WI38 (cell line): Measurements from ENCODE around the gene NRP1.

Experiments used
- H3K4me3 ChIP-seq: 2 replicates; pipeline ENCODE4 v1.5.1; 2011; ENCODE audit warnings: low read depth, mild to moderate bottlenecking, control low read depth, low read length
- TF ChIP-seq, protein P1 (sequence below): IDR thresholded peaks from 2 replicates; pipeline ENCODE4 v1.5.1; 2012; ENCODE audit warnings: low read depth, mild to moderate bottlenecking, control low read depth, low read length

NRP1 gene

DNA sequence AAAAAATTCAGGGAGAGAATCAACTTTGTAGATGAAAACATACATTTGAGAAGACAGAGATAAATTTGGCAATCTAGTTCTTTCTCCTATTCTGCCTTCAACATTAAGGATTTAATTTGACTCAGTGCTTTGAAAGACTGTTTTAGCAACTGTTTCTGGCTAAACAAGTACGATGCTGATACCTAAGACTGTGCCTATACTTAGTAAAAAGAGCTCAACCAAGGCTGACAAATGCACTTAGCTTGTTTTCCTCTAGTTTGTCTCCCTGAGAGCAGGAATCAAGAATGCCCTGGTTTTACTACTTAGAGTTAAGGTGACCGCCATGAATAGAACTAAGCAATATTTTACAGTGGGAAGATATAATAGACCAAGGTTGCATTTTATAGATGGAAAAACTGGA, 49.5 kb downstream of the NRP1 start:
- TF ChIP-seq, protein P1, sequence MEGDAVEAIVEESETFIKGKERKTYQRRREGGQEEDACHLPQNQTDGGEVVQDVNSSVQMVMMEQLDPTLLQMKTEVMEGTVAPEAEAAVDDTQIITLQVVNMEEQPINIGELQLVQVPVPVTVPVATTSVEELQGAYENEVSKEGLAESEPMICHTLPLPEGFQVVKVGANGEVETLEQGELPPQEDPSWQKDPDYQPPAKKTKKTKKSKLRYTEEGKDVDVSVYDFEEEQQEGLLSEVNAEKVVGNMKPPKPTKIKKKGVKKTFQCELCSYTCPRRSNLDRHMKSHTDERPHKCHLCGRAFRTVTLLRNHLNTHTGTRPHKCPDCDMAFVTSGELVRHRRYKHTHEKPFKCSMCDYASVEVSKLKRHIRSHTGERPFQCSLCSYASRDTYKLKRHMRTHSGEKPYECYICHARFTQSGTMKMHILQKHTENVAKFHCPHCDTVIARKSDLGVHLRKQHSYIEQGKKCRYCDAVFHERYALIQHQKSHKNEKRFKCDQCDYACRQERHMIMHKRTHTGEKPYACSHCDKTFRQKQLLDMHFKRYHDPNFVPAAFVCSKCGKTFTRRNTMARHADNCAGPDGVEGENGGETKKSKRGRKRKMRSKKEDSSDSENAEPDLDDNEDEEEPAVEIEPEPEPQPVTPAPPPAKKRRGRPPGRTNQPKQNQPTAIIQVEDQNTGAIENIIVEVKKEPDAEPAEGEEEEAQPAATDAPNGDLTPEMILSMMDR = no peak
- H3K4me3 ChIP-seq = no peak overlapping the region

DNA sequence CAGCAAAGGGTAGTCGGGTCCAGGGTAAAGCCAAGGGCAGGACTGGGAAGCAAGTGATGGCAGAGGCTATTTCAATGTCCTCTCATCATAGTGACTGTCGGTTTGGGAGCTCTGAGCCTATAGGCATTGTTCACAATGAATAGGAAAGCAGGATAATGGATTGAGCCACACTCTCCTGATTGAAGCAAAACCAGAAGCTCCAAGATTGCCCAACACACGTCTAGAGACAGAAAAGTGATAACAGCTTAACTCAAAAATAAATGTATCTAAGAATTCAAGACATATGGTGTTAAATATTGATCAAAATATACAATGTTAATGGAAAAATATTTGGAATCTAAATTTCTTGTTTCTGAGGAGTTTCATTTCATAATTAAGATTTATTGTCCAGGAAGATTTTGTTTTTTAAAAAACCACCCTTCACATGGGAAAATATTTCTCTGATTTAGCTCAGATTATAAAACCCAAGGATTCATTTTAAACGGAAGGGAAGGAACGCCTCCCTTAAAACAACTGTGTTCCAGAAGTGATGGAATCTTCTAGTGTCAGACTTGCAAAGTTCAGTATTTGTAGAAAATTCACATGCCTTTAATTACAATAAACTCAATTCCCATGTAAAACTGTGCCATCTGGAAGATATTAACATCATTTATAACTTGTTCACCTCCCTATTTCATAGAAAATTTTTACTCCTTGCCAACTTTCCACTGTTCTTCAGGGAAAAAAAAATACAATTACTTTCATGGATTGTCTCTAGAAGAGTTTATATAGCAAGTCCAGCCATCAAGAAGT, 54.5 kb downstream of the NRP1 start:
- TF ChIP-seq, protein P1 = no peak

DNA sequence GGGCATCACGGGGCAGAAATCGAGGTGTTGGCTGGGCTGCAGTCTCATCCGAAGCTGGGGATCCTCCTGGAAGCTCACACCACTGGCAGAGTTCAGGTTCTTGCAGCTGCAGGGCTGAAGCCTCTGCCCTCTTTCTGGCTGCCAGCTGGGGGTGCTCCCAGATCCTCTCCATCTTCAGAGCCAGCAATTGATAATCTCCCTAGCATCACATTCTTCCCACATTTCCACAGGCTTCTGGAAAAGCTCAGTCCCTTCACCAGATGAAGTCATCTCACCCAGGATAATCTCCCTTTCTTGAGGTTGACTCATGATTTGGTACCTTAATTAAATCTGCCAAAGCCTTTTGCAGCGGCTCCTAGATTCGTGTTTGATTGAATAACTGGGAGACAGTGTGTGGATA, 55.2 kb downstream of the NRP1 start:
- TF ChIP-seq, protein P1 = no peak
- no peak overlapping the region for H3K4me3 ChIP-seq

More for the DNA sequence above, 54.5 kb downstream of the NRP1 start:
- no peak overlapping the region for H3K4me3 ChIP-seq

DNA sequence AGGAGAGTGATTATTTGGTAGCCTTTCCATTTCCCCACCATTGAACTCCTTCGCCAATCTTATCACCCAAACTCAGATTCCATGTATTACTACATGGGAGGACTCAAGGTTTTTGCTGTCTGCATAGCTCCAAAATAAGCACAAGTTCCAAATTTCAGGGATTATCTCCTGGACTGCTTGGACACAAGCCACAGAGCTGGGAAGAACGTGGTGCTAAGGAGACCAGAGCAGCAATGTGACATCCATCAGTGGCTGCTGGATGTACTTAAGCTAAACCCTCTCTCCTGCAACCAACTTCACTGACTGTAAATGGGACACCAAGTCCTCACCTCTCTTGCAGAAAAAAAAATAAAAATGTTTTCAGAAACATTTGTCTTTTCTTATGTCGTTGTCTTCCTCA, 56.3 kb downstream of the NRP1 start:
- no peak overlapping the region for H3K4me3 ChIP-seq
- TF ChIP-seq, protein P1 = no peak

DNA sequence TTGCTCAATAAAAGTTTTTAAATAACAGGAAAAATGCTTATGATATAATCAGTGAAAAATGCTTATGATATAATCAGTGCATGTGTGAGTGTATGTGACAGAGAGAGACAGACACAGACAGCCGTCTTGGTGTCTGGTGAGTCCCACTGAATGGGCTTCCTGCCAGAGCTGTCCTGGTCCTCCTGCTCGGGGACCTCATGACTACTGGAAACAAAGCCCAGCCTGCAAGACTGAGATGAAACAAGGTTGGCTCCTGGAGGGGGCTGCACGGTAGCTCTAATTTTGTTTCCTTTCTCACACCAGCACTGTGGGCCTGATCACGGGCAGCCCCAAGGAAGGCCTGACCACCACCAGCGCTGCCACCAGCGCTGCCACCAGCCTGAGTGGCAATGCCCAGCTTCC, 57.3 kb downstream of the NRP1 start:
- TF ChIP-seq, protein P1 = no peak

DNA sequence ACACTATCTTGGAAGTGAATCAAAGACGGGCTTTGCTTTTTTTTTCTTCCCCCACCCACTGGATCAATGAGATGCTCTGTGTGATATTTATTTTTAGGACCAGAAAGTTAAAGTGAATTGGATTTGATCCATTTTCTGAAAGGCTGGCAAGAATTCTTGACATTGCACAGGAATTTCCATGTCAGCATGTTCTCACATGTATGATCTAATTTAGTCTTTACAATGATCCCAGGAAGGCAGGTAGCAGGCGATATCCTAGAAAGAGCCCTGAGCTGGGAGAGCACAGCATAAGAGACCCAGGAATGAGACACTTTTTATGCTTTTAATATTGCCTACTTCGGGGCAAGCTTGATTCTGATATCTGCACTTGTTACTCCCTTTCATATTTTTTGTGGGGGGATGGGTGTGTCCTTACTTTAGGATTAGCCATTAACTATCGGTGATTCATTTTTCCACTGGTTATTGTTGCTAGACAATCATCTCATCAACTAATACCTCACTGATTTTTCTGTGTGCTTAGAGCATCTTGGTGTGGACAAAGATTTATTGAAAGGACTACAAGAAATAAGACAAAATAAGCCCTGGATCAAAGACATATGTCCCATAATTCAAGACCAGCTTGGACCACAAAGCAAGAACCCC, 58.1 kb downstream of the NRP1 start:
- no peak overlapping the region for H3K4me3 ChIP-seq
- TF ChIP-seq, protein P1 = no peak

More for the DNA sequence above, 57.3 kb downstream of the NRP1 start:
- no peak overlapping the region for H3K4me3 ChIP-seq
